Neural crest cell (in vitro differentiated cells): ENCODE data around the gene PADI4. TPM values are rescaled to one million over a fixed set of nuclear protein-coding genes. Genes with fewer than 3 reads are reported as not detected.
"Not testable (repeated sequence)": the region's sequence is repeated elsewhere in the genome, so short reads cannot be mapped to it uniquely, and the experiment has no call there.

Source experiments
- DNase-seq: peaks from one replicate; pipeline ENCODE4 v3.0.0; 2021; ENCODE audit warnings: low read depth, mixed read lengths, low spot score
- H3K27ac Mint-ChIP-seq: one replicate; pipeline ENCODE4 v1.8.0; 2021; ENCODE audit warnings: mild to moderate bottlenecking, mixed read lengths; ENCODE audit not compliant: unreplicated experiment
- H3K27me3 Mint-ChIP-seq: 2 replicates; pipeline ENCODE4 v1.8.0; 2021; ENCODE audit warnings: low read depth, mild to moderate bottlenecking, mixed read lengths
- H3K36me3 Mint-ChIP-seq: 2 replicates; pipeline ENCODE4 v1.8.0; 2021; ENCODE audit warnings: low read depth, mild to moderate bottlenecking, mixed read lengths
- H3K4me1 Mint-ChIP-seq: 2 replicates; pipeline ENCODE4 v1.8.0; 2021; ENCODE audit warnings: mixed read lengths
- H3K4me3 Mint-ChIP-seq: one replicate; pipeline ENCODE4 v1.8.0; 2021; ENCODE audit warnings: mild to moderate bottlenecking, mixed read lengths
- H3K9me3 Mint-ChIP-seq: 2 replicates; pipeline ENCODE4 v1.8.0; 2021; ENCODE audit warnings: mixed read lengths
- CTCF ChIP-seq: fragments of 200-600 bp; sonication (generic); conservative IDR thresholded peaks from 2 replicates; pipeline ENCODE4 v1.5.0; 2021; ENCODE audit warnings: antibody characterized with exemption, mild to moderate bottlenecking
- total RNA-seq: library from RNA; stranded (reverse); gene quantifications from 2 replicates; pipeline ENCODE4 v1.2.1, GENCODE V29; 2021

PADI4 gene
- total RNA-seq, 1 donor from 2014 or later = not detected

- H3K36me3 Mint-ChIP-seq = no peaks in the 10 kb centered on the region
- DNase-seq = peak; percentile 81
- no peaks in the 10 kb centered on the region for H3K9me3 Mint-ChIP-seq
- H3K27ac Mint-ChIP-seq = no peak overlapping the region
- H3K4me1 Mint-ChIP-seq = no peaks in the 10 kb centered on the region
- H3K27me3 Mint-ChIP-seq = peaks cover 25% of the 10 kb centered on the region
- TF ChIP-seq CTCF = peak; percentile 92
- H3K4me3 Mint-ChIP-seq = no peak overlapping the region
Measured at GRCh38 chr1:17335821-17336710, 28.1 kb downstream of the PADI4 start.

- Mint-ChIP-seq H3K36me3 (peaks cover 2% of the 10 kb centered on the region), H3K4me1 (no peaks in the 10 kb centered on the region), H3K9me3 (peaks cover 5% of the 10 kb centered on the region), H3K4me3 (no peak overlapping the region), H3K27ac (no peak overlapping the region), H3K27me3 (peaks cover 15% of the 10 kb centered on the region)
- TF ChIP-seq CTCF = no peak
- DNase-seq = no peak
Measured at GRCh38 chr1:17338706-17339493, 30.9 kb downstream of the PADI4 start.

- Mint-ChIP-seq H3K27ac (no peak overlapping the region), H3K4me1 (no peaks in the 10 kb centered on the region), H3K36me3 (peaks cover 4% of the 10 kb centered on the region), H3K4me3 (no peak overlapping the region), H3K27me3 (peaks cover 14% of the 10 kb centered on the region), H3K9me3 (peaks cover 8% of the 10 kb centered on the region)
- DNase-seq = no peak
- TF ChIP-seq CTCF = no peak
Measured at GRCh38 chr1:17339521-17339920, 31.5 kb downstream of the PADI4 start.

GRCh38 chr1:17340358-17340757 is 32.4 kb downstream of the PADI4 start:
- no peak for DNase-seq
- Mint-ChIP-seq H3K4me1 (no peaks in the 10 kb centered on the region), H3K36me3 (peaks cover 4% of the 10 kb centered on the region), H3K27me3 (peaks cover 14% of the 10 kb centered on the region), H3K4me3 (no peak overlapping the region), H3K27ac (no peak overlapping the region), H3K9me3 (peaks cover 8% of the 10 kb centered on the region)
- TF ChIP-seq CTCF = no peak

GRCh38 chr1:17342014-17342441 is 34.0 kb downstream of the PADI4 start:
- H3K4me3 Mint-ChIP-seq = no peak overlapping the region
- H3K9me3 Mint-ChIP-seq = peaks cover 8% of the 10 kb centered on the region
- H3K27ac Mint-ChIP-seq = no peak overlapping the region
- H3K36me3 Mint-ChIP-seq = peaks cover 4% of the 10 kb centered on the region
- peaks cover 5% of the 10 kb centered on the region for H3K27me3 Mint-ChIP-seq
- DNase-seq = no peak
- no peak for TF ChIP-seq CTCF
- no peaks in the 10 kb centered on the region for H3K4me1 Mint-ChIP-seq

- H3K4me1 Mint-ChIP-seq, H3K9me3 Mint-ChIP-seq, H3K4me3 Mint-ChIP-seq, H3K27me3 Mint-ChIP-seq, DNase-seq, H3K27ac Mint-ChIP-seq, H3K36me3 Mint-ChIP-seq: not testable (repeated sequence)
Measured at GRCh38 chr1:17345506-17345905, 37.5 kb downstream of the PADI4 start.
